Cardiac atrium fibroblast (primary cell): Measurements from ENCODE around the gene INCA1. TPM values are rescaled to one million over a fixed set of nuclear protein-coding genes. Genes with fewer than 3 reads are reported as not detected.

ENCODE experiments used
- total RNA-seq: library from RNA; depleted of rRNA; stranded (reverse); fragments of >200 nt; gene quantifications from 2 replicates; pipeline ENCODE4 v1.2.3, GENCODE V29; 2015

The INCA1 gene
- 0.54 TPM in 1 of 2 replicates, not detected in the other for total RNA-seq

GRCh38 chr17:4997302-4998026 lies at the start of gene INCA1, which contains the start of gene KIF1C:
TSS of gene INCA1 (minus strand) at chr17:4997522. CDS start at chr17:4994437, 3,085 bp downstream.
TSS of gene KIF1C (plus strand) at chr17:4997950. CDS start at chr17:5000247, 2,297 bp downstream.

GRCh38 chr17:5035315-5035714 lies 38.0 kb upstream of the INCA1 start, which contains the start of gene SLC52A1:
TSS of gene SLC52A1 (minus strand) at chr17:5035426. CDS start at chr17:5034606, 820 bp downstream.

GRCh38 chr17:4986951-4987766 lies 10.2 kb downstream of the INCA1 start, which contains the start of gene CAMTA2:
TSS of gene CAMTA2 (minus strand) at chr17:4987675. CDS start at chr17:4986222, 1,453 bp downstream.

GRCh38 chr17:4967539-4968485 lies 29.5 kb downstream of the INCA1 start, which contains the start of gene SPAG7:
TSS of gene SPAG7 (minus strand) at chr17:4967817. CDS start at chr17:4967804, 13 bp downstream.

GRCh38 chr17:4950746-4951204 lies 46.5 kb downstream of the INCA1 start, which contains the start of gene ENO3:
TSS of gene ENO3 (plus strand) at chr17:4951119. CDS start at chr17:4951830, 711 bp downstream.

GRCh38 chr17:4948166-4948930 lies 49.0 kb downstream of the INCA1 start, which contains the start of gene PFN1:
TSS of gene PFN1 (minus strand) at chr17:4948530. CDS start at chr17:4948394, 136 bp downstream.

GRCh38 chr17:4939796-4940554 lies 57.3 kb downstream of the INCA1 start, which contains the start of the genes RNF167 and SLC25A11:
TSS of gene RNF167 (plus strand) at chr17:4940268. CDS start at chr17:4940910, 642 bp downstream.
TSS of gene SLC25A11 (minus strand) at chr17:4940046. CDS start at chr17:4939910, 136 bp downstream.

Other genes starting within 250 kb of the INCA1 start
- gene TM4SF5, start 225.6 kb downstream of the INCA1 start, total RNA-seq, result not detected in 2 replicates
- 0.18 TPM in 1 of 2 replicates, not detected in the other for gene VMO1, start 211.2 kb downstream of the INCA1 start, total RNA-seq
- gene GLTPD2, start 208.6 kb downstream of the INCA1 start, total RNA-seq, result not detected in 2 replicates
- gene PSMB6, start 201.4 kb downstream of the INCA1 start, total RNA-seq, result 159 and 177 TPM in 2 replicates
- gene PLD2, start 190.4 kb downstream of the INCA1 start, total RNA-seq, result 13.9 and 19.5 TPM in 2 replicates
- gene MINK1, start 164.2 kb downstream of the INCA1 start, total RNA-seq, result 23.8 TPM in 2 replicates
- 4.9 and 8.9 TPM in 2 replicates for gene C17orf107, start 98.0 kb downstream of the INCA1 start, total RNA-seq
- 0.72 and 0.81 TPM in 2 replicates for gene CHRNE, start 94.4 kb downstream of the INCA1 start, total RNA-seq
- not detected in 2 replicates for gene GP1BA, start 65.2 kb downstream of the INCA1 start, total RNA-seq
- 37.5 and 40.3 TPM in 2 replicates for gene SLC25A11, start 57.5 kb downstream of the INCA1 start, total RNA-seq
- gene RNF167, start 57.3 kb downstream of the INCA1 start, total RNA-seq, result 53.0 and 53.6 TPM in 2 replicates
- gene PFN1, start 49.0 kb downstream of the INCA1 start, total RNA-seq, result 672 and 1,023 TPM in 2 replicates
- gene ENO3, start 46.4 kb downstream of the INCA1 start, total RNA-seq, result 1.3 TPM in 1 of 2 replicates, not detected in the other
- gene SPAG7, start 29.7 kb downstream of the INCA1 start, total RNA-seq, result 43.7 and 50.1 TPM in 2 replicates
- 17.5 and 21.7 TPM in 2 replicates for gene CAMTA2, start 9.8 kb downstream of the INCA1 start, total RNA-seq
- gene KIF1C, start 428 bp upstream of the INCA1 start, total RNA-seq, result 57.9 and 62.5 TPM in 2 replicates
- gene SLC52A1, start 37.9 kb upstream of the INCA1 start, total RNA-seq, result 0.18 TPM in 1 of 2 replicates, not detected in the other
- 0.72 and 0.81 TPM in 2 replicates for gene ZFP3, start 80.9 kb upstream of the INCA1 start, total RNA-seq
- gene ZNF232, start 114.4 kb upstream of the INCA1 start, total RNA-seq, result 3.1 and 6.5 TPM in 2 replicates
- gene USP6, start 118.5 kb upstream of the INCA1 start, total RNA-seq, result not detected in 2 replicates
- 2.3 and 3.1 TPM in 2 replicates for gene ZNF594, start 194.3 kb upstream of the INCA1 start, total RNA-seq
- not detected in 2 replicates for gene SCIMP, start 237.3 kb upstream of the INCA1 start, total RNA-seq